A549 (cell line): ENCODE results near the gene CEACAM1. TPM values are rescaled to one million over a fixed set of nuclear protein-coding genes. Genes with fewer than 3 reads are reported as not detected.
"Not testable (repeated sequence)": the region's sequence is repeated elsewhere in the genome, so short reads cannot be mapped to it uniquely, and the experiment has no call there.

Experiments used
- ATAC-seq, 2 experiments: fragments of 200-7000 bp in 1 of 2; fragments of >200 bp in 1 of 2; cut with Nextera tagmentation in 1 of 2; cut with Tn5 transposase in 1 of 2; 3 replicates each; pipeline versions ENCODE4 v1.8.0 to v1.9.1; 2018 to 2020; ENCODE audit warnings: mild to moderate bottlenecking in 1 of 2, moderate library complexity in 1 of 2
- CTCF ChIA-PET: fragments of 300-600 bp; sonication (Branson Sonifier 250); formaldehyde crosslinking; extraction: SDS; loops from one replicate; lab custom pipeline; 2021; ENCODE audit warnings: antibody characterized with exemption, inconsistent platforms; lab: Yijun Ruan, JAX
- POLR2A ChIA-PET: fragments of 350-600 bp; formaldehyde crosslinking; extraction: SDS; loops from one replicate; lab custom pipeline; 2021; ENCODE audit warnings: antibody characterized with exemption, inconsistent platforms; lab: Yijun Ruan, JAX
- DNase-seq, 2 experiments: peaks; one replicate each; pipeline versions ENCODE4 v3.0.0 to v3.0.0-alpha.2; 2011 to 2016; ENCODE audit warnings: low read depth in 1 of 2, low spot score in 1 of 2
- FAIRE-seq: peaks from 2 replicates; lab custom pipeline; 2011; peaks lifted over from hg19 to GRCh38; lab: Jason Lieb, UNC
- H3K27ac ChIP-seq, 2 experiments: fragments of >200 bp; sonication (Bioruptor Twin); formaldehyde crosslinking; 3 replicates each; pipeline ENCODE4 v1.5.1; 2016 to 2017
- H3K4me1 ChIP-seq: fragments of >200 bp; sonication (Bioruptor Twin); formaldehyde crosslinking; 3 replicates; pipeline ENCODE4 v1.6.1; 2016
- H3K4me2 ChIP-seq: fragments of >200 bp; sonication (Bioruptor Twin); formaldehyde crosslinking; 3 replicates; pipeline ENCODE4 v1.6.1; 2016
- H3K4me3 ChIP-seq: fragments of >200 bp; sonication (Bioruptor Twin); formaldehyde crosslinking; 3 replicates; pipeline ENCODE4 v1.5.1; 2016
- H3K9me3 ChIP-seq: fragments of >200 bp; sonication (Bioruptor Twin); formaldehyde crosslinking; 3 replicates; pipeline ENCODE4 v1.6.1; 2016
- CBX8 ChIP-seq: fragments of 200-600 bp; sonication (generic); IDR thresholded peaks from 2 replicates; pipeline ENCODE4 v1.6.1; 2016
- CTCF ChIP-seq: fragments of >200 bp; sonication (Bioruptor Twin); formaldehyde crosslinking; IDR thresholded peaks from 3 replicates; pipeline ENCODE4 v1.5.1; 2016
- EP300 ChIP-seq, 2 experiments: fragments of >200 bp; sonication (Bioruptor Twin); formaldehyde crosslinking; IDR thresholded peaks; 2 replicates in 1 of 2; 3 replicates in 1 of 2; pipeline ENCODE4 v1.6.1; 2016 to 2017
- FOSL2 ChIP-seq, 2 experiments: fragments of 450-650 bp in 1 of 2; fragments of >200 bp in 1 of 2; sonication (Bioruptor Twin) in 1 of 2; formaldehyde crosslinking; IDR thresholded peaks; 2 replicates each; pipeline versions ENCODE4 v1.5.0 to v1.6.1; 2016 to 2020; ENCODE audit warnings: mild to moderate bottlenecking in 1 of 2, moderate library complexity in 1 of 2
- FOXS1 ChIP-seq: fragments of 250-450 bp; sonication (Bioruptor Pico); IDR thresholded peaks from 2 replicates; pipeline ENCODE4 v1.5.0; 2020; ENCODE audit warnings: mild to moderate bottlenecking, moderate library complexity
- HDAC2 ChIP-seq: fragments of 200-600 bp; sonication (generic); IDR thresholded peaks from 2 replicates; pipeline ENCODE4 v1.6.1; 2016
- HEYL ChIP-seq: fragments of 250-450 bp; sonication (Bioruptor Pico); IDR thresholded peaks from 2 replicates; pipeline ENCODE4 v1.8.0; 2021; ENCODE audit warnings: mild to moderate bottlenecking, moderate library complexity
- HOXA7 ChIP-seq: fragments of 250-450 bp; sonication (Bioruptor Pico); IDR thresholded peaks from 2 replicates; pipeline ENCODE4 v1.5.0; 2020; ENCODE audit warnings: mild to moderate bottlenecking, moderate library complexity
- JUNB ChIP-seq: fragments of >200 bp; sonication (Bioruptor Twin); formaldehyde crosslinking; IDR thresholded peaks from 2 replicates; pipeline ENCODE4 v1.6.1; 2016
- KDM1A ChIP-seq: fragments of 200-600 bp; sonication (generic); IDR thresholded peaks from 2 replicates; pipeline ENCODE4 v1.6.1; 2016; ENCODE audit warnings: low read depth, mild to moderate bottlenecking
- MAFK ChIP-seq: fragments of 450-650 bp; IDR thresholded peaks from 2 replicates; pipeline ENCODE4 v1.6.1; 2014; ENCODE audit not compliant: partially characterized antibody
- MAX ChIP-seq: IDR thresholded peaks from 2 replicates; pipeline ENCODE4 v1.6.1; 2012
- MAZ ChIP-seq: fragments of 150-350 bp; IDR thresholded peaks from 2 replicates; pipeline ENCODE4 v1.6.1; 2014; ENCODE audit warnings: antibody characterized with exemption, low read depth, low read length, borderline replicate concordance
- NFE2L2 ChIP-seq: fragments of 150-350 bp; conservative IDR thresholded peaks from 2 replicates; pipeline ENCODE4 v1.6.1; 2014; ENCODE audit warnings: low read length
- NPAS2 ChIP-seq: fragments of 250-450 bp; sonication (Bioruptor Pico); IDR thresholded peaks from 2 replicates; pipeline ENCODE4 v1.8.0; 2022; ENCODE audit warnings: mild to moderate bottlenecking, moderate library complexity, borderline replicate concordance
- PBX3 ChIP-seq: IDR thresholded peaks from 2 replicates; pipeline ENCODE4 v1.6.1; 2012
- POLR2AphosphoS2 ChIP-seq: conservative IDR thresholded peaks from 2 replicates; pipeline ENCODE4 v1.6.1; 2012; ENCODE audit warnings: low read length, improper control_type of control experiment, inconsistent platforms
- RNF2 ChIP-seq: fragments of 200-600 bp; sonication (generic); IDR thresholded peaks from 2 replicates; pipeline ENCODE4 v1.6.1; 2016; ENCODE audit warnings: low read depth, mild to moderate bottlenecking, antibody characterized with exemption, moderate library complexity, borderline replicate concordance
- SREBF2 ChIP-seq: fragments of 450-650 bp; IDR thresholded peaks from 2 replicates; pipeline ENCODE4 v1.6.1; 2014; ENCODE audit warnings: mild to moderate bottlenecking, moderate library complexity
- TFCP2L1 ChIP-seq: fragments of 250-450 bp; sonication (Bioruptor Pico); IDR thresholded peaks from 2 replicates; pipeline ENCODE4 v1.5.0; 2021; ENCODE audit warnings: mild to moderate bottlenecking
- TP53 ChIP-seq: fragments of 250-450 bp; sonication (Bioruptor Pico); IDR thresholded peaks from 2 replicates; pipeline ENCODE4 v1.5.0; 2021; ENCODE audit warnings: mild to moderate bottlenecking, moderate library complexity
- ZC3H11A ChIP-seq: fragments of 450-650 bp; IDR thresholded peaks from 2 replicates; pipeline ENCODE4 v1.6.1; 2014; ENCODE audit warnings: antibody characterized with exemption, mild to moderate bottlenecking
- ZSCAN20 ChIP-seq: fragments of 250-450 bp; sonication (Bioruptor Pico); IDR thresholded peaks from 2 replicates; pipeline ENCODE4 v1.8.0; 2022; ENCODE audit warnings: mild to moderate bottlenecking, moderate library complexity
- WGBS: methylation state at CpG from one replicate; pipeline ENCODE4 v1.1.6; 2017; ENCODE audit errors: missing lambda C conversion rate; 5-methylcytosine and 5-hydroxymethylcytosine counted together
- polyA plus RNA-seq, 4 experiments: library from polyadenylated mRNA; depleted of rRNA in 3 of 4; stranded (reverse); fragments of >200 nt; fragmentation: RNase III in 1 of 4; extraction: RNeasy Plus Mini Kit Qiagen cat#74134 plus additional on column Dnase treatment in 1 of 4; gene quantifications; 2 replicates in 3 of 4; 3 replicates in 1 of 4; pipeline ENCODE4 v1.2.3, GENCODE V29; 2011 to 2017

Gene CEACAM1
- polyA plus RNA-seq, 2 of the 4 experiments (the other 2 are of a cell fraction), result 0.52 to 8.9 TPM

- POLR2A ChIA-PET, result no interaction called here
- TF ChIP-seq CTCF (no peak), PBX3 (no peak), HEYL (CRISPR knock-in tag) (no peak), MAZ (no peak)
- TF ChIP-seq, all 56 proteins: peak for 0
- CTCF ChIA-PET, result interaction anchor here (0.6 to 7.9 kb wide), 6 partner anchors 10 to 185 kb away, joined by 3 to 43 read pairs (median 4); partner anchors contain the start of gene CEACAM1
- Histone ChIP-seq H3K9me3 (no peaks in the 10 kb centered on the region), H3K4me3 (no peak overlapping the region), H3K4me2 (no peak overlapping the region), H3K27ac (no peak overlapping the region), H3K4me1 (no peaks in the 10 kb centered on the region)
- DNase-seq (no peak), ATAC-seq (no peak), FAIRE-seq (peak; percentile 93)
Observed at GRCh38 chr19:42508892-42509444, 19.3 kb downstream of the CEACAM1 start.

- FAIRE-seq (peak; percentile 72), ATAC-seq (no peak), DNase-seq (no peak)
- CTCF ChIA-PET, result interaction anchor here (0.7 to 7.9 kb wide), 7 partner anchors 11 to 65 kb away, joined by 3 to 43 read pairs (median 4); partner anchors contain the start of gene CEACAM1
- Histone ChIP-seq H3K9me3 (no peaks in the 10 kb centered on the region), H3K27ac (no peak overlapping the region), H3K4me3 (no peak overlapping the region), H3K4me1 (no peaks in the 10 kb centered on the region), H3K4me2 (no peak overlapping the region)
- no peak for TF ChIP-seq PBX3
- no peak for TF ChIP-seq NFE2L2
- TF ChIP-seq KDM1A, result no peak
- TF ChIP-seq SREBF2, result no peak
- TF ChIP-seq RNF2, result no peak
- TF ChIP-seq JUNB, result no peak
- TF ChIP-seq HDAC2, result no peak
- TF ChIP-seq POLR2AphosphoS2, result no peak
- TF ChIP-seq TP53 (CRISPR knock-in tag), result no peak
- TF ChIP-seq ZSCAN20 (CRISPR knock-in tag), result no peak
- no peak for TF ChIP-seq ZC3H11A
- no peak for TF ChIP-seq TFCP2L1 (CRISPR knock-in tag)
- TF ChIP-seq MAFK, result no peak
- TF ChIP-seq MAX, result no peak
- POLR2A ChIA-PET, result no interaction called here
- WGBS, result 35% methylated on average over 1 of the region's 1 CpG
Observed at GRCh38 chr19:42505066-42505465, 23.2 kb downstream of the CEACAM1 start.

- Histone ChIP-seq H3K9me3 (no peaks in the 10 kb centered on the region), H3K4me2 (no peak overlapping the region), H3K4me1 (peaks cover 27% of the 10 kb centered on the region), H3K4me3 (no peak overlapping the region), H3K27ac (no peak overlapping the region)
- ChIA-PET POLR2A (no interaction called here), CTCF (interaction anchor here (1.7 to 7.9 kb wide), 5 partner anchors 14 to 63 kb away, joined by 5 to 42 read pairs (median 7); no protein-coding TSS in a partner anchor)
- DNase-seq, result no peak
- ATAC-seq, result no peak
- WGBS, result 67% methylated on average over 1 of the region's 1 CpG
- FAIRE-seq, result peak; percentile 91
- TF ChIP-seq ZSCAN20 (CRISPR knock-in tag) (no peak), SREBF2 (no peak), FOSL2 (IDR thresholded peaks at IDR 0.05) (no peak), FOSL2 (CRISPR knock-in tag; IDR thresholded peaks at IDR 0.05) (no peak), EP300 (IDR thresholded peaks at IDR 0.05) (no peak), CBX8 (no peak), NPAS2 (CRISPR knock-in tag) (no peak), FOXS1 (CRISPR knock-in tag) (no peak), HDAC2 (no peak), ZC3H11A (no peak), HOXA7 (no peak)
Observed at GRCh38 chr19:42501733-42502132, 26.5 kb downstream of the CEACAM1 start.

GRCh38 chr19:42501243-42501642, 27.0 kb downstream of the CEACAM1 start:
- ATAC-seq, H3K4me3 ChIP-seq, H3K9me3 ChIP-seq, POLR2A ChIA-PET, H3K4me2 ChIP-seq, FAIRE-seq, DNase-seq, H3K27ac ChIP-seq: not testable (repeated sequence)
- CTCF ChIA-PET, result interaction anchor here (1.7 to 7.9 kb wide), 4 partner anchors 28 to 63 kb away, joined by 6 to 42 read pairs (median 7); no protein-coding TSS in a partner anchor
- 90% methylated on average over 3 of the region's 3 CpGs for WGBS
- H3K4me1 ChIP-seq, result peaks cover 30% of the 10 kb centered on the region
